Measurements from ENCODE around the gene SPEG.

SPEG gene

DNA sequence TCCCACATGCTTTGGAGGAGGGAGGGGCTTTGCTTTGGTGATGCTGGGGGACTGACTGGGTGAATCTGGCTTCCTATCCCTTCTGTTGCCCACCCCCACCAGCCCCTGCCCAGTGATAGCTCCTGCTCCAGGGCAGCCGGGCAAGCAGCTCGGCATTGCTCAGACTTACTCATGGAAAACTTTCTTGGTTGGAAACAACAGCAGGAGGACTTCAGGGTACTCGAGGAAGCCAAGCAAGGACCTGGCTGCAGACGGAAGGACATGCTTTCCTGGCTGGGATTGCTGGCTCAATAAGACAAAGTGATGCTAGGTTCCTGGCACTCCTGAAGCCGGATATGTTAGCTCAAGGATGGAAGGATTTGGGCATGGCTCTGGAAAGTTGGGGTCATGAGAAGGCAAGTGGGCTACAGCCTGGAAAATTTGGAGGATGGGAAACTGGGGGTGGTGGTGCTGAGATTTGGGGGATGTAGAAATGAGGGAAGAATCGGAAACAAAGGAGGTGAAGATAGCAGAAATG, 3.1 kb downstream of the SPEG start:
- DNase-seq = no peak
- in situ Hi-C loops (cut with HindIII; ENCODE audit: low pct_ligation_motif_present, low pct_unique_long_range_greater_than_20kb, low sequenced_read_pairs) = no loop called here

DNA sequence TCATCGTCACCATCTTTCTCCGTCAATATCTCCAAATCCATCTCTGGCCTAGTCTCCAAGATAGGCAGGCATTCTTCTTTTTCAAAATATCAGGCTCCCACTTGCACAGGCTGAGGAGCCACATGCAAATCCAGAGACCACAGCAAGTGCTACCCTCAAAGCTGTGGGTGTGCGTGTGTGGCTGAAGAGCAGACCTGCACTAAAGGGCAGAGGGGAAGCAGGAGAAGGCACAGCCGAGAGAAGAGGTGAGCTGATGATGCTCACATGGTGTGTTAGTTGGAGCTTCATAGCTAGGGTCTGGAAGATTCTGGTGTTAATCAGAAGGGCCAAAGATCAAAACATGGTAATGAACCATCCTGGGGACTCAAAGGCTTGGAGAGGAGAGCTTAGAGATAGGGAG, 3.8 kb downstream of the SPEG start:
- no peak for DNase-seq
- in situ Hi-C loops (cut with HindIII; ENCODE audit: low pct_ligation_motif_present, low pct_unique_long_range_greater_than_20kb, low sequenced_read_pairs) = no loop called here

DNA sequence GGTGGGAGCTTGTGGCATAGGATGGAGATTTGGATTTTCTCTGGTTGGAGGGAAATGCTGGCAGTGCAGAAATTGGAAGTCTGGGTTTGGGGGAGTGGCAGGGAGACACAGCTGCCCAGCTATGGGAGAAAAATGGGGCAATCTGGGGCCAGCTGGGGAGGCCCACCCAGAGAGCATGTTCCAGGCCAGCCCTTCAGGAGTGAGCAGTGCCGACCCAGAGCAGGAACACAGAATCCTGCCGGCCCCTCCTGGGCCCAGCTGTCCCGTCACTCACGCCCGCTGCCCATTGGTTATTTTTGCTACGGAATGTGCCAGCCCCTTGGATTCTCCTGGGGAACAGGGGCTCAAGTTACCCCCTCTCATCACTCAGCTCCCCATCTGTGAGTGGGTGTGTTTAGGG, 4.9 kb downstream of the SPEG start:
- in situ Hi-C loops (cut with HindIII; ENCODE audit: low pct_ligation_motif_present, low pct_unique_long_range_greater_than_20kb, low sequenced_read_pairs) = no loop called here
- DNase-seq = no peak

DNA sequence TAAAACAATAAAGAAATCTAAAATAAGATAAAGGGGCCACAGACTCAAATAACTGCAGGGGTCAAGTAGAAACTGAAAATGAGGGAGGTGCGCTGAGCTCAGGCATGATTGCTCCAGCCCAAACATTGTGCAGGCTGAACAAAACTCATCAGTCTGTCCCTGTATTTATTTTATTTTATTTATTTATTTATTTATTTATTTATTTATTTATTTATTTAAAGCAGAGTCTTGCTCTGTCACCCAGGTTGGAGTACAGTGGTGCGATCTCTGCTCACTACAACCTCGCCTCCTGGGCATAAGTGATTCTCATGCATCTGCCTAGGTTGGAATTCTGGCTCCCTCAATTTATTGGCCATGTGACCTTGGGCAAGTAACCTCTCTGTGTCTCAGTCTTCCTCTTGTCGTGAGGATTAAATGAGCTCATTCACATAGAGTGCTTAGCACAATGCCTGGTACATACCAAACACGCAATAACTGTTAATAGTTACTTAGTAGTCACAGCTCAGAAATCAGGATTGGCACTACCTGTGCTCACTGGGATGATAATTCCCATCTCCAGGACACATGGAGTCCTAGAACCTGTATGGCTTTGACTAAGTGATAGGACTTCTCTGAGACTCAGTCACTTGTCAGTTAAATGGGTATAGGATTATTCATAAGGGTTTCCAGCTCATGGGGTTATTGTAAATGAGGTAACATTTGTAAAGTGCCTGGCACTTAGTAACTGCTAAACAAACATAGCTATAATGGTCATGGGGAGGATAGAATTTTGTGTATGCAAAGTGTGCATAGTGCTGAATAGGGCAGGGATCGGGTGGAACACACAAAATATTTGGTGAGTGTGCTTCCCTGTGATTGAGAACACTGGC, 6.0 kb downstream of the SPEG start:
- no peak for DNase-seq
- in situ Hi-C loops (cut with HindIII; ENCODE audit: low pct_ligation_motif_present, low pct_unique_long_range_greater_than_20kb, low sequenced_read_pairs) = no loop called here

DNA sequence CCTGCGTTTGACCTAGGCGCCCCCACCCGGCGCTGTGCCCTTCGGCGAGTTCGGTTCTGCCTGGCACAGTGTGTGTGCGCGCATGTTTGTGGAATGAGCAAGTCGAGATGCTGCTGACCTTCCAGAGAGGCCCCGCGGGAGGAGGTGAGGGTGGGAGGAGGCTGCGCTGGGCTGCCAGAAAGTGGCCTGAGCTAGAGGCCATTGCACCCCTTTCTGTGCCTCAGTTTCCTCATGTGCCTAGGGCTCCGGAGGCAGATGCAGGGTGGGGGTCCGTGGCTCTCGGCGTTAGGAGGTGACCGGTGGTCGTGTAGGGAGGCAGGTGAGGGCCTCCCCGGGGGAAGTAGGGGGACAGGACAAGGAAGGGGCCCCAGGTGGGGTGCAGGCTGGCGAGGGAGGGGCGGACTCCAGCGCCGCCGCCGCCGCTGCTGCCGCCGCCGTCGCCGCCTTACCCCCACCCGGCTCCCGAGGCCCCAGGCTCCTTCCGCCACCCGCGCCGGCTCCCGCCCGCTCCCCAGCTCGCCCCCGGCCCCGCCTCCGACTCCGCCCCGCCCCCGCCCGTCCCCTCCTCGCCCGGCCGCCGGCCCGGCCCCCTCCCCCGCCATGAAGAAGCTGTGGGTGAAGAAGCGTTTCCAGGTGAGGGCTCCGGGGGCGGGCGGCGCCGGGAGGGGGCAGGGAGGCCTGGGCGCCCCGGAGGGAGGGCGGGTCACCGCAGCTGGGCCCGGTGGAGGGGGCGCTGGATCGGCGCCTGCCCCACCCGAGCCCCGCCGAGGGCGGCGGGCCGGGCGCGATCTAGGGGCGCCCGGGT, 7.0 kb downstream of the SPEG start:
- in situ Hi-C loops (cut with HindIII; ENCODE audit: low pct_ligation_motif_present, low pct_unique_long_range_greater_than_20kb, low sequenced_read_pairs) = no loop called here
- DNase-seq = peak; percentile 71

DNA sequence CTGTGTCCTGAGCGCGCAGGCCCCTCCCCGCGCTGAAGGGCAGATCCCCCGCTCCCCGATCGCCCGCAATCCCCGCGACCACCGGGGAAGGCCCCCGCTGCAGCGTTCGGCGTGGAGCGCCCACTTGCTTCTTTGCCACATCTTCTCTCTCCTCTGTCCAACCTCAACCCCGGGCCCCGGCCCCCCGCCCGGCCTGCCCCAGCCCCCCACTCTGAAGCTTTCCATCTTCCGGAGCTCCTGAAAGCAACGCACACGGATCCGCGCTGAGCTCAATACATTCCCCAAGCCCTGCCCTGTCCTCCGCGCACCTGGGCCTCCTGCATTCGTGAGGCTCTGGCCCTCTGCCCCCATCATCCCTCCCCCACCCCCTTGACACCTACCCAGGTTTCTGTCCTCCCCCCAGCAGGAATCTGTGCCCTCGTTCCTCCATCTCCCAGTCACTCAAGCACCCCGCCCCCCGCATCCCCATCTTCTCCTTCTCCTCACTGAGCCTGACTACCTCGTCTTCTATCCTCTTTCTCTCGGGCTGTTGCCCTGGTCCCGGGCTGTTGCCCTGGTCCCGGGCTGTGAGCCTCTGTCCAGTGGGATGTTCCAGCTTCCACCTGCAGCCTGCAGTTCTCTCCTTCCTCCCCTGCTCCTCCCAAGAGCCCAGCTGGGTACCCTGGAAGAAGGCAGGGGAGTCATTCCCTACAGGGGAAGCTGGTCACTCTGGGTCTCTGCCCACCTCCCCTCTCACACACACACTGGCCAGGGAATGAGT, 7.8 kb downstream of the SPEG start:
- DNase-seq = no peak
- in situ Hi-C loops (cut with HindIII; ENCODE audit: low pct_ligation_motif_present, low pct_unique_long_range_greater_than_20kb, low sequenced_read_pairs) = no loop called here

DNA sequence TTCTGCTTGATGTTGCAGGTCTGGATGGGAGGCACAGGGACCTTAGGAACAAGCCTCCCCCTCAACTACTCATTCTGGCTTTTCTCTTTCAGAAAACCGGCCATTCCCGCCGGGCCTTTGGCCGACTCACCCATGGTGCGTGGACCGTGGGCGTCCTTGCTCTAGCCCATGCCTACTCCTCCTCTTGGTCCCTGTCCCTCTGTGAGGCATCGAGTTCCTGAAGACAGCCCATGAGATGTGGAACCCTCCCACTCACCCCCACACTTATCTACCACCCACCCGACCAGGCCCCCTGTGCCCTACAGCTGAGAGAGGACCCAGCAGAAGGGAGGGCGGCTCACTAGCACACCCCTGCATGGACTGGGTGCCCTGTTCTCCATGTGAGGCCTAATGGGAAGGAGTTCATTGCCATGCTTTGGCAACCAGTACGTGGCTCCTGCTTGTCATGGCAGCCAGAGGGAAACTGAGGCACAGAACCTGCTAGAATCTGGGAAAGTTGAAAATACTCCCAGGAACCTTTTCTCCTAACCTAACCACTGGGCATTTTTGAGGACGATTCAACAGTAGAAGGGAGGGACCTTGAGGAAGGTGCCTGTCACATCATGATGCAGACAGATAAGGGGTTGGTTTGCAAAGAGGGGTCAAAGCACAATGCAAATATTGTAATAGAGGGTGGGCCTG, 8.5 kb downstream of the SPEG start:
- no peak for DNase-seq
- in situ Hi-C loops (cut with HindIII; ENCODE audit: low pct_ligation_motif_present, low pct_unique_long_range_greater_than_20kb, low sequenced_read_pairs) = no loop called here

DNA sequence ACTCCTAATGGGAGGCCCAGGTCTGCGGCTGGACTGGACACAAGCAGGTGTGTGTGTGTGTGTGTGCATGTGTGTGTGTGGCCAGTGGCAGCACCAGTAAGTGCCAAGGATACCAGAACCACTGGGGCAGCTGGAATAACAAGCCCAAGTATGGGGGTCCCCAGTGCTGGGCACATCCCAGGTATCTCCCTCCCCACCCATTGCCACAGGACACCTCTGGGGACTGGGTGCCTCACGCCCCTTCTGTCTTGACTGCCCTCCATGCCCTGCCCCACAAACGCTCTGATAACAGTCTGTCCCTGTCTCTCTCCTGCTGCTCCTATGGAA, 9.0 kb downstream of the SPEG start:
- in situ Hi-C loops (cut with HindIII; ENCODE audit: low pct_ligation_motif_present, low pct_unique_long_range_greater_than_20kb, low sequenced_read_pairs) = no loop called here
- no peak for DNase-seq

DNA sequence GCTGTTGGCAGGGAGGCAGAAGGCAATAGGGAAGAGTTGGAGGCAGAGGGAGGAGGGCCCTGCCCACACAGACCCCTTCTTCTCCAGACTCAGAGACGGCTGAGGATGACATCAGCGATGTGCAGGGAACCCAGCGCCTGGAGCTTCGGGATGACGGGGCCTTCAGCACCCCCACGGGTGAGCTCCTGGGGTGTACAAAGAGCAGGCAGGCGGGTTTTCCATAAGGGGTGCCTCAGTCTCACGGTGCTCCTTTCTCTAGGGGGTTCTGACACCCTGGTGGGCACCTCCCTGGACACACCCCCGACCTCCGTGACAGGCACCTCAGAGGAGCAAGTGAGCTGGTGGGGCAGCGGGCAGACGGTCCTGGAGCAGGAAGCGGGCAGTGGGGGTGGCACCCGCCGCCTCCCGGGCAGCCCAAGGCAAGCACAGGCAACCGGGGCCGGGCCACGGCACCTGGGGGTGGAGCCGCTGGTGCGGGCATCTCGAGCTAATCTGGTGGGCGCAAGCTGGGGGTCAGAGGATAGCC, 10.0 kb downstream of the SPEG start:
- in situ Hi-C loops (cut with HindIII; ENCODE audit: low pct_ligation_motif_present, low pct_unique_long_range_greater_than_20kb, low sequenced_read_pairs) = no loop called here
- no peak for DNase-seq

DNA sequence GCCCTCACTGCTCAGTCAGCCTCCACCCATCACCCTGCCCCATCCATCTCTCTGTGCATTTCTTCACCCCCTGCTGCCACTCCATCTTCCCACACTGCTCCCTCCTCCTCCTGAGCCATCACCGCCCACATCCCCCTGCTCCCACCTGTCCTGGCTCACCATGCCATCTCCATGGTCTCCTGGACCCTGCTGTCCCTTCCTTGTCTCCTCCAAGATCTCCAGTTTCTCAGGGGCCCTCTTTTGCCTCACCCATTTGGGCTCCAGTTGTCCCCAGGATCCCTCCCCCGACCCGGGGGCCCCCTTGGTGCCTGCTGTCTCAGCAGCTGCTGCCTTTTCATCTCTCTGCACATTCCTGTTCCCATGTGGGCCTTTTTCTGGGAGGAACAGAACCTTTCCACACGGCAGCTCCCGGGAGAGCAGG, 10.6 kb downstream of the SPEG start:
- in situ Hi-C loops (cut with HindIII; ENCODE audit: low pct_ligation_motif_present, low pct_unique_long_range_greater_than_20kb, low sequenced_read_pairs) = no loop called here

DNA sequence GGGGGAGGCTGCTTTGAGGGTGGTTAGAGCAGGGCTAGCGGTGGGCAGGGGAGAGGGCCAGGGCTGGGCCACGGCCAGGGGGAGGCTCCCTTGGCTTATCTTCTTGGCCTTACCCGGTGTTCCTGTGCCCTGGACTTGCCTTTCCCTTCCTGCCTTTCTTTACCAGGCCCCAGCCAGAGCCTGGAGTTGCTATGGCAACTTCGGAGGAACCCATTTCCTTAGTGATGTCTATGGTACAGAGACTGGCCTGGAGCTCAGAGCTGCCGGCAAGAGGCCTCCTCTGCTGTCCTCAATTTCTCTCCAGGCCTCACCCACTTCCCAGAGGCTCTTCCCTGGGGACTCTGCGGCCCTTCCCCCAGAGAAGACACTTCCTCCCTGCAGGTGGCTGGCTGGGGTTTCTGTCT, 11.5 kb downstream of the SPEG start:
- in situ Hi-C loops (cut with HindIII; ENCODE audit: low pct_ligation_motif_present, low pct_unique_long_range_greater_than_20kb, low sequenced_read_pairs) = no loop called here
- DNase-seq = peak; percentile 14

More for the DNA sequence above, 10.6 kb downstream of the SPEG start:
- no peak for DNase-seq

DNA sequence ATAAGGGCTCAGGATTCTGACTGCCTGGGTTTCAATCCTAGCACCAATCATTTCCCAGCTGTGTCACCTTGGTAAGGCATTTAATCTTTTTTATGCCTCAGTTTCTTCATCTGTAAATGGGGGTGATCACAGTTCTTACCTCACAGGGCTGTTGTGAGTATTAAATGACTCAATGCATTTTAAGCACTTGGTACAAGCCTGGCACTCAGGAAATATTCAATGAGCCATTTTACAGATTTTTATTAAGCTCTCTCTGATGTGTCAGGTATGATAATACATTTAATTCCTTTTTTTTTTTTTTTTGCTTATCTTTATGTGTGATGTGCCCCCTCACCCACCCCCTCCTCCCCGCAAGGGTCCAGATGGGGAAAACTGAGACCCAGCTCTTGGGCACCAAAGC, 12.0 kb downstream of the SPEG start:
- no peak for DNase-seq
- in situ Hi-C loops (cut with HindIII; ENCODE audit: low pct_ligation_motif_present, low pct_unique_long_range_greater_than_20kb, low sequenced_read_pairs) = no loop called here

DNA sequence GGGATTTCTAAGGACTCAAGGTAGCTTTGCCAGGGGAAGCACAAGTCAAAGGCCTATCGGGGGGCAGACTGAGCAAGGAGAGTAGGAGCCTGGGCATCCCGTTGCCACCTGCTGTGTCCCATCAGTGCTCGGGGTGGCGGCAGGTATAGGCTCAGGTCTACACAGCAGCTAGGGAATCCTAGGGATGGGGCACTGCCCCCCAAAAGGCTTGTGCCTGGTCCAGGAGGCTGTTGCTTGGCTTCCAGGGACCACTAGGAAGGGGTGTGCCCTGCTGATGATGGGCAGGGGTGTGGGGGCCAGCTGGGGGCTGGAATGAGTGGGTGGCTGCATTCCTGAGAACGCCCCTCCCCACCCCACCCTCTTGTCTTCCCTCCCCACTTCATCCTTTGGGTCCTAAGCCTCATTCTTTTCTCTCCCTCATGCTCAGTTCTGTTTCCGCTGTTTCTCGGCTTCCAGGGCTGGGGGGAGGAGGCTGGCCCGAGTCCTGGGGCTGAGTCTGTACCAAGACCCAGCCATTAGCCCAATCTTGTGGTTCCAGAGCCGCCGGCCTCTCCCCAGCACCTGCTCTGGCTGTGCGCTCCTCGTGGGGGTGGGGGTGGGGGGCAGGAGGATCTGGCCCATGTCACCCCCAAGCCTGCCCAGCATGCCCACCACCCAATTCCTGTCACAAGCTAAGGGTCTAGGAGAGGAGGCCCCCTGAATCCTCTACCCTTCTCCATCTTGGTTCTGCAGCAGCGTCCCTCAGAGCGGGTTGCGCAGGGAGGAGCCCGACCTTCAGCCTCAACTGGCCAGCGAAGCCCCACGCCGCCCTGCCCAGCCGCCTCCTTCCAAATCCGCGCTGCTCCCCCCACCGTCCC, 12.8 kb downstream of the SPEG start:
- in situ Hi-C loops (cut with HindIII; ENCODE audit: low pct_ligation_motif_present, low pct_unique_long_range_greater_than_20kb, low sequenced_read_pairs) = no loop called here
- no peak for DNase-seq

DNA sequence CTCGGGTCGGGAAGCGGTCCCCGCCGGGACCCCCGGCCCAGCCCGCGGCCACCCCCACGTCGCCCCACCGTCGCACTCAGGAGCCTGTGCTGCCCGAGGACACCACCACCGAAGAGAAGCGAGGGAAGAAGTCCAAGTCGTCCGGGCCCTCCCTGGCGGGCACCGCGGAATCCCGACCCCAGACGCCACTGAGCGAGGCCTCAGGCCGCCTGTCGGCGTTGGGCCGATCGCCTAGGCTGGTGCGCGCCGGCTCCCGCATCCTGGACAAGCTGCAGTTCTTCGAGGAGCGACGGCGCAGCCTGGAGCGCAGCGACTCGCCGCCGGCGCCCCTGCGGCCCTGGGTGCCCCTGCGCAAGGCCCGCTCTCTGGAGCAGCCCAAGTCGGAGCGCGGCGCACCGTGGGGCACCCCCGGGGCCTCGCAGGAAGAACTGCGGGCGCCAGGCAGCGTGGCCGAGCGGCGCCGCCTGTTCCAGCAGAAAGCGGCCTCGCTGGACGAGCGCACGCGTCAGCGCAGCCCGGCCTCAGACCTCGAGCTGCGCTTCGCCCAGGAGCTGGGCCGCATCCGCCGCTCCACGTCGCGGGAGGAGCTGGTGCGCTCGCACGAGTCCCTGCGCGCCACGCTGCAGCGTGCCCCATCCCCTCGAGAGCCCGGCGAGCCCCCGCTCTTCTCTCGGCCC, 13.6 kb downstream of the SPEG start:
- DNase-seq = no peak
- in situ Hi-C loops (cut with HindIII; ENCODE audit: low pct_ligation_motif_present, low pct_unique_long_range_greater_than_20kb, low sequenced_read_pairs) = no loop called here

DNA sequence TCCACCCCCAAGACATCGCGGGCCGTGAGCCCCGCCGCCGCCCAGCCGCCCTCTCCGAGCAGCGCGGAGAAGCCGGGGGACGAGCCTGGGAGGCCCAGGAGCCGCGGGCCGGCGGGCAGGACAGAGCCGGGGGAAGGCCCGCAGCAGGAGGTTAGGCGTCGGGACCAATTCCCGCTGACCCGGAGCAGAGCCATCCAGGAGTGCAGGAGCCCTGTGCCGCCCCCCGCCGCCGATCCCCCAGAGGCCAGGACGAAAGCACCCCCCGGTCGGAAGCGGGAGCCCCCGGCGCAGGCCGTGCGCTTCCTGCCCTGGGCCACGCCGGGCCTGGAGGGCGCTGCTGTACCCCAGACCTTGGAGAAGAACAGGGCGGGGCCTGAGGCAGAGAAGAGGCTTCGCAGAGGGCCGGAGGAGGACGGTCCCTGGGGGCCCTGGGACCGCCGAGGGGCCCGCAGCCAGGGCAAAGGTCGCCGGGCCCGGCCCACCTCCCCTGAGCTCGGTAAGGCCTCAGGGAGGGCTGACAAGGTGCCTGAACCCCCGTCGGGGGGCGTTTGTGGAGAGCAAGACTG, 14.2 kb downstream of the SPEG start:
- no peak for DNase-seq
- in situ Hi-C loops (cut with HindIII; ENCODE audit: low pct_ligation_motif_present, low pct_unique_long_range_greater_than_20kb, low sequenced_read_pairs) = no loop called here

DNA sequence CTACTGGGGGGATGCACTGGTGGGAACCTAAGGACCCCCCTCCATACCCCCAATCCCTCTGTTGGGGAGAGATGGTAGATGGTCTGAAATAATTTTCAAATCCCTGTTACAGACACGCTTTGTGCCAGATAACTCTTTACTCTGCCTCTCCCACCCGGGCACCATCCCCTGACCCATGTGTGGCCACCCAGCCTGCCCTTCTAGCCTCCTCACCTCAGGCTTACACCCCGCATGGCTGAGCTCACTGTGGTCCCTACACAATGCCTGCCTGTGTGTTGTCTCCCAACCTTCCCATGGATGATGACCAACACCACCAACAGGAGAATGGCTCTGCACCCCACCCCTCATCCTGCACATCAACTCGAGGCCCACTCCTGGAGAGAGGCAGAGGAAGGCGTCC, 15.0 kb downstream of the SPEG start:
- DNase-seq = no peak
- in situ Hi-C loops (cut with HindIII; ENCODE audit: low pct_ligation_motif_present, low pct_unique_long_range_greater_than_20kb, low sequenced_read_pairs) = no loop called here

Data from ACHN (cell line).